Cardiac muscle cell (in vitro differentiated cells and primary cell): ENCODE data around the gene CFD. TPM values are rescaled to one million over a fixed set of nuclear protein-coding genes. Genes with fewer than 3 reads are reported as not detected.

Source experiments
- DNase-seq, 2 donors: peaks; one replicate each; pipeline versions ENCODE4 v3.0.0 to v3.0.0-alpha.2; 2010 to 2017; ENCODE audit warnings: low read depth in 1 of 2, low spot score in 1 of 2
- H3K27ac ChIP-seq: fragments of 200-600 bp; sonication (generic); 2 replicates; pipeline ENCODE4 v1.5.1; 2016
- H3K27me3 ChIP-seq: fragments of 200-600 bp; sonication (generic); 2 replicates; pipeline ENCODE4 v1.6.0; 2016; ENCODE audit warnings: control low read depth
- H3K36me3 ChIP-seq: fragments of 200-600 bp; sonication (generic); 2 replicates; pipeline ENCODE4 v1.5.1; 2016; ENCODE audit warnings: control low read depth
- H3K4me1 ChIP-seq: fragments of 200-600 bp; sonication (generic); 2 replicates; pipeline ENCODE4 v1.8.1; 2017; ENCODE audit warnings: low read depth, mild to moderate bottlenecking, mixed run types
- H3K4me3 ChIP-seq: fragments of 200-600 bp; sonication (generic); 2 replicates; pipeline ENCODE4 v1.5.1; 2016; ENCODE audit warnings: mild to moderate bottlenecking
- H3K9me3 ChIP-seq: fragments of 200-600 bp; sonication (generic); 2 replicates; pipeline ENCODE4 v1.5.1; 2017; ENCODE audit warnings: low read depth, mild to moderate bottlenecking, control low read depth
- polyA plus RNA-seq: library from polyadenylated mRNA; unstranded; fragments of >200 nt; fragmentation: Nextera tagmentation; extraction: Ambion mirVana; gene quantifications from 2 replicates; pipeline ENCODE4 v1.2.1, GENCODE V29; 2016
- total RNA-seq: library from RNA; depleted of rRNA; stranded (reverse); fragments of >200 nt; gene quantifications from 2 replicates; pipeline ENCODE4 v1.2.3, GENCODE V29; 2016
- TF ChIP-seq, protein P1 (sequence below): IDR thresholded peaks from 2 replicates; pipeline ENCODE4 v1.5.1; 2012; ENCODE audit warnings: low read depth, mild to moderate bottlenecking, low read length

CFD gene
- total and polyA plus RNA-seq, 2 experiments from 2014 or later: 2.9 to 3.1 TPM

DNA sequence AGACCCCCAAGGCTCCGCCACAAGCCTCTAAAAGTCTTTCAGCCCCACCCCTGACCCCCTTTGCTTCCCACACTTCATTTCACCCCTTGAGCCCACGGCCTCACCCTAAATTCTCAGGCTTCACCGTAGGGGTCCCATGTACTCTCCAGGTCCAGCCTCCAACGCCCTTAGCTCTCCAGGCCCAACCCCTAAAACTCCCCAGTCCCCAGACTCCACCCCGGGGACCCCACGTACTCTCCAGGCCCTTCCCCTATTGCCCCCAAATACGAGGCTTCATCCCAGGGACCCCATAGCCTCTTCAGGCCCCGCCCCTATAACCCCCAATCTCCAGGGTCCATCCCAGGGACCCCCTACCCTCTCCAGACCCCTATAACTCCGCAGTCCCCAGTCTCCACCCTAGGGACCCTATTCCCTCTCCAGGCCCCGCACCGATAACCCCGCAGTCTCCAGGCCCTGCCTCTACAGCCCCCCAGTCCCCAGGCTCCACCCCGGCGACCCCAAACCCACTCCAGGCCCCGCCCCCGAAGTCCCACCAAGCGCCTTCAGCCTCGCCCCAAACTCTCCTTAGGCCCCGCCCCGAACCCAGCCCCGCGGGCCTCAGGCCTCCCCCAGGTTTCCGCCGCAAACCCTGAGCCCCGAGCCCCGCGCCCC lies 32.9 kb downstream of the CFD start:
- H3K27ac ChIP-seq: peak overlapping the region; percentile 98
- H3K4me3 ChIP-seq: peak overlapping the region; percentile 79
- no peaks in the 10 kb centered on the region for H3K27me3 ChIP-seq
- TF ChIP-seq, protein P1, sequence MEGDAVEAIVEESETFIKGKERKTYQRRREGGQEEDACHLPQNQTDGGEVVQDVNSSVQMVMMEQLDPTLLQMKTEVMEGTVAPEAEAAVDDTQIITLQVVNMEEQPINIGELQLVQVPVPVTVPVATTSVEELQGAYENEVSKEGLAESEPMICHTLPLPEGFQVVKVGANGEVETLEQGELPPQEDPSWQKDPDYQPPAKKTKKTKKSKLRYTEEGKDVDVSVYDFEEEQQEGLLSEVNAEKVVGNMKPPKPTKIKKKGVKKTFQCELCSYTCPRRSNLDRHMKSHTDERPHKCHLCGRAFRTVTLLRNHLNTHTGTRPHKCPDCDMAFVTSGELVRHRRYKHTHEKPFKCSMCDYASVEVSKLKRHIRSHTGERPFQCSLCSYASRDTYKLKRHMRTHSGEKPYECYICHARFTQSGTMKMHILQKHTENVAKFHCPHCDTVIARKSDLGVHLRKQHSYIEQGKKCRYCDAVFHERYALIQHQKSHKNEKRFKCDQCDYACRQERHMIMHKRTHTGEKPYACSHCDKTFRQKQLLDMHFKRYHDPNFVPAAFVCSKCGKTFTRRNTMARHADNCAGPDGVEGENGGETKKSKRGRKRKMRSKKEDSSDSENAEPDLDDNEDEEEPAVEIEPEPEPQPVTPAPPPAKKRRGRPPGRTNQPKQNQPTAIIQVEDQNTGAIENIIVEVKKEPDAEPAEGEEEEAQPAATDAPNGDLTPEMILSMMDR: no peak
- H3K4me1 ChIP-seq: no peaks in the 10 kb centered on the region
- H3K9me3 ChIP-seq: no peaks in the 10 kb centered on the region
- DNase-seq: no peak
- H3K36me3 ChIP-seq: no peaks in the 10 kb centered on the region

DNA sequence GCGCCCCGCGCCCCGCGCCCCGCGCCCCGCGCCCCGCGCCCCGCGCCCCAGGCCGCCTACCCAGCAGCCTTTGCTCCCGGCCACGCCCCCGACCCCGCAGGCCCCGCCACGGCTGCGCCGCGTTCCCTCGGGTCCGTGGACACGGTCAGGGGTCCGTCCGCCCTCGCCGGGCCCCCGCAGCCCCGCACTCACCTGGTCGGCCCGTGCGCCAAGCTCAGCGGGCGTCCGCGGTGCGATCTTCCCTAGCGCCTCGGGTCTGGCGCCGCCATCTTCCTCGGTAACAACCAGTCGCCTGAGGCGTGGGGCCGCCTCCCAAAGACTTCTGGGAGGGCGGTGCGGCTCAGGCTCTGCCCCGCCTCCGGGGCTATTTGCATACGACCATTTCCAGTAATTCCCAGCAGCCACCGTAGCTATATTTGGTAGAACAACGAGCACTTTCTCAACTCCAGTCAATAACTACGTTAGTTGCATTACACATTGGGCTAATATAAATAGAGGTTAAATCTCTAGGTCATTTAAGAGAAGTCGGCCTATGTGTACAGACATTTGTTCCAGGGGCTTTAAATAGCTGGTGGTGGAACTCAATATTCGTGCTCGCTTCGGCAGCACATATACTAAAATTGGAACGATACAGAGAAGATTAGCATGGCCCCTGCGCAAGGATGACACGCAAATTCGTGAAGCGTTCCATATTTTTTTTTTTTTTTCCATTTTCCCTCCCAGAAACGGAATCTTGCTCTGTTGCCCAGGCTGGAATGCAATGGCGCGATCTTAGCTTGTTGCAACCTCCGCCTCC lies 33.6 kb downstream of the CFD start, which contains the start of the genes MED16 and RNU6-9:
TSS of gene MED16 (minus strand) at position 294 of the 796 bp plus-strand sequence. CDS start 2,056 bp downstream, outside the sequence.
TSS of gene RNU6-9 (plus strand) at position 591 of the 796 bp plus-strand sequence.
- TF ChIP-seq, protein P1: no peak
- H3K4me3 ChIP-seq: peak within 1 kb of the TSS; percentile 79
- H3K27me3 ChIP-seq: no peaks in the 10 kb centered on the region

DNA sequence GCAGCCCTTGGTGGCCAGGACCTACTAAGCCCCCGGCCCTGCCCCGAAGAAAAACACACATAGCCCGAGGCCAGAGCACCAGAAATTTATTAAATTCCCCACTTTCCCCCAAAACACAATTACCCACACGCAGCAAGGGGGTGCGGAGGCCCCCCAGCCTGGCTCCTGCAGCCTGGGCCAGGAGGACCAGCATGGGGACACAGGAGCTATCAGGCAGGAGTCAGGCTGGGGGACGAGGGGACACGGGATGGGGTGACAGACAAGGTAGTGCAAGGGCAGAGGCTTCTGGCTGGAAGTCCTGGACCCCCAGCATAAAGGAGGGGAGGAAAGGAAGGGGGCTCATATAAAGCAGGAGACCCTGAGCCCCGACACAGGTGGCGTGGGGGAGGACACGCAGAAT lies 37.0 kb downstream of the CFD start:
- Histone ChIP-seq H3K36me3 (no peaks in the 10 kb centered on the region), H3K4me1 (no peaks in the 10 kb centered on the region), H3K4me3 (no peak overlapping the region), H3K27ac (no peak overlapping the region), H3K9me3 (no peaks in the 10 kb centered on the region), H3K27me3 (no peaks in the 10 kb centered on the region)
- DNase-seq: no peak
- TF ChIP-seq, protein P1: no peak

More for the DNA sequence above, 33.6 kb downstream of the CFD start, which contains the start of the genes MED16 and RNU6-9:
- H3K27ac ChIP-seq: peak within 1 kb of the TSS; percentile 98
- DNase-seq: peak; percentile 95 to 96
- no peaks in the 10 kb centered on the region for H3K36me3 ChIP-seq
- H3K4me1 ChIP-seq: no peaks in the 10 kb centered on the region
- H3K9me3 ChIP-seq: no peaks in the 10 kb centered on the region

DNA sequence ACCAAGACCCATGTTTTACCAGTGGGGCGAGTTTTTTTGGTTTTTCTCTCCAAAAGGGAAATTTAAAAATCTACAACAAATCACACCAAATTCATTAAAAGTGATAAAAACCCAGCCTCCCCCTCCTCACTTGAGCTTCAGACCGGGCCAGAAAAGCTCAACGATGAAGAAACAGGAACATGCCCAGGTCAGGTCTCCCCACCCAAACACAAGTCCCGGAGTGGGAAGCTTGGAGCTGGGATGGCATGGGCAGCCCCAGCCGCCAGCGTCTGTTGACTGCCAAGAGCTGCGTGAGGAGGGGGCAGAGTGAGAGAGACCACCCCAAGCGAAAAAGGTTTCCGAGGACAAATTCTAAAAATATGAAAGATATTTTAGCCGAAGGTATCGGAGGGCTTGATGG lies 37.5 kb downstream of the CFD start:
- Histone ChIP-seq H3K36me3 (no peaks in the 10 kb centered on the region), H3K27me3 (no peaks in the 10 kb centered on the region), H3K4me1 (no peaks in the 10 kb centered on the region), H3K9me3 (no peaks in the 10 kb centered on the region), H3K4me3 (no peak overlapping the region), H3K27ac (no peak overlapping the region)
- TF ChIP-seq, protein P1: no peak
- DNase-seq: no peak

DNA sequence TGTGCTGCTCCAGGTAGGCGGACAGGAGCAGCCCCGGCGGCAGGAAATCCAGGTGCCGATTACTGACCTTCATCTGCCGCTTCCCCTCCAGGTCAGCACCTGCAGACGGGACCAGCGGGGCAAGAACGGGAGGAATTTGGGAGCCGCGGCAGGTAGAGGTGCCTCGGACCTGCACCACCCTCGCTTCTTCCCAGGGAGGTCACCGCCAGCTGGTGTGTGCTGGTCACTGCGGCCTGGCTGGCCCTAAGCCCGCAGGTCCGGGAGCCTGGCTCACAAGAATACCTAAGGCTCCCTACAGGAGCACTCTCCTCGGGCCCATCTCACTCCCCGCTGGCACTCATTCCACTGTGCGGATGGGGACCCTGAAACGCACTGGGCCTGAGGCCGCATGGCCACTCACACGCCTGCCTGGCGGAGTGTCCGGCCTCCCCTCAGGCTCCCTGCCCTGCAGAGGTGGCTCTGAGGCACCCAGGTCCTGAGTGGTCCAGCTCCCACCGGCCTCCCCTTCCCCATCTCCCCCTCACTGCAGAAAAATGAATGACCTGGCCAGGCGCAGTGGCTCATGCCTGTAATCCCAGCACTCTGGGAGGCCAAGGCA lies 38.1 kb downstream of the CFD start:
- Histone ChIP-seq H3K27ac (no peak overlapping the region), H3K9me3 (no peaks in the 10 kb centered on the region), H3K27me3 (no peaks in the 10 kb centered on the region), H3K36me3 (no peaks in the 10 kb centered on the region), H3K4me3 (no peak overlapping the region), H3K4me1 (no peaks in the 10 kb centered on the region)
- TF ChIP-seq, protein P1: peak; percentile 5
- no peak for DNase-seq
